Fibroblast of skin of right quadriceps (primary cell): ENCODE results near the gene ACTR1A.
"Not testable (repeated sequence)": the region's sequence is repeated elsewhere in the genome, so short reads cannot be mapped to it uniquely, and the experiment has no call there.

ENCODE experiments used
- DNase-seq: peaks from one replicate; pipeline ENCODE4 v3.0.0-alpha.2; 2013

Gene ACTR1A

GRCh38 chr10:102480396-102480795, 22.1 kb downstream of the ACTR1A start:
- no peak for DNase-seq

- DNase-seq = no peak
These were observed 22.9 kb downstream of the ACTR1A start for GRCh38 chr10:102479651-102480050.

- DNase-seq = no peak
These were observed 25.9 kb downstream of the ACTR1A start for GRCh38 chr10:102476466-102477141.

- DNase-seq = no peak
These were observed 27.0 kb downstream of the ACTR1A start for GRCh38 chr10:102475451-102476040.

- DNase-seq = no peak
These were observed 28.8 kb downstream of the ACTR1A start for GRCh38 chr10:102473445-102474331.

- no peak for DNase-seq
These were observed 31.6 kb downstream of the ACTR1A start for GRCh38 chr10:102470579-102471546.

- DNase-seq = peak; percentile 21
These were observed 33.8 kb downstream of the ACTR1A start for GRCh38 chr10:102468683-102469082.

- DNase-seq = no peak
These were observed 34.5 kb downstream of the ACTR1A start for GRCh38 chr10:102467971-102468438.

- no peak for DNase-seq
These were observed 35.2 kb downstream of the ACTR1A start for GRCh38 chr10:102467318-102467717.

- no peak for DNase-seq
These were observed 37.0 kb downstream of the ACTR1A start for GRCh38 chr10:102465466-102465865.

- DNase-seq = no peak
These were observed 38.5 kb downstream of the ACTR1A start for GRCh38 chr10:102463983-102464382.

GRCh38 chr10:102462512-102463054, 39.9 kb downstream of the ACTR1A start:
- DNase-seq = no peak

- peak; percentile 75 for DNase-seq
These were observed 41.1 kb downstream of the ACTR1A start for GRCh38 chr10:102461187-102462054.

- DNase-seq = no peak
These were observed 41.7 kb downstream of the ACTR1A start for GRCh38 chr10:102460836-102461186.

- no peak for DNase-seq
These were observed 43.9 kb downstream of the ACTR1A start for GRCh38 chr10:102458656-102459055.

- DNase-seq = no peak
These were observed 44.8 kb downstream of the ACTR1A start for GRCh38 chr10:102457591-102458150.

GRCh38 chr10:102455893-102456471, 46.5 kb downstream of the ACTR1A start:
- DNase-seq = peak; percentile 81

- not testable (repeated sequence) for DNase-seq
These were observed 47.6 kb downstream of the ACTR1A start for GRCh38 chr10:102454662-102455487.

GRCh38 chr10:102453502-102453901, 49.0 kb downstream of the ACTR1A start:
- DNase-seq = no peak
